ENCODE measurements around the gene KCNJ4.
"Not testable (repeated sequence)": the region's sequence is repeated elsewhere in the genome, so short reads cannot be mapped to it uniquely, and the experiment has no call there.

Gene KCNJ4

DNA sequence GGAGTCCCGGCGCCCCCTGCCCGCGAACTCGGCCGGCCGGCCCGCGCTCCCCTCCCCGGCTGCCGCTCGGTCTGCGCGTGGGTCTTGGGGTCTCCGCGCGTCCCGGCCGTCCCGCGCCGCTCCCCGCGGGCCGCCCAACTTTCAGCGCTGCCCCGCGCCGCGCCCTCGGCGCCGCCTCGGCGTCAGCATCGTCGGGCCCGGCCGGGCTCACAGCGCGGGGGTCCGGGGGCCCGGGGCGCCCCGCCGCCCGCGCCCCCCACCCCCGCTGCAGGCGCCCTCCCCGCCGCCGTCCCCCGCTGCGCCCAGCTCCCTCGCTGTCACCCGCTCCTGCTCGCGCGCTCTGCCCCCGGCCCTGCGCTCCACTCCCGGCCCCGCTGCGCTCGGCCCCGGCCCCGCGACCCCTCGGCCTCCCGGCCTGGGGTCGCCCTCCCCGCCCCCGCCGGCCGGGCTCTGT lies at the start of gene KCNJ4:
Gene KCNJ4, minus strand, starts transcription at position 124 of the 454 bp plus-strand sequence. CDS start 27,067 bp downstream, outside the sequence.
- DNase-seq = no peak

DNA sequence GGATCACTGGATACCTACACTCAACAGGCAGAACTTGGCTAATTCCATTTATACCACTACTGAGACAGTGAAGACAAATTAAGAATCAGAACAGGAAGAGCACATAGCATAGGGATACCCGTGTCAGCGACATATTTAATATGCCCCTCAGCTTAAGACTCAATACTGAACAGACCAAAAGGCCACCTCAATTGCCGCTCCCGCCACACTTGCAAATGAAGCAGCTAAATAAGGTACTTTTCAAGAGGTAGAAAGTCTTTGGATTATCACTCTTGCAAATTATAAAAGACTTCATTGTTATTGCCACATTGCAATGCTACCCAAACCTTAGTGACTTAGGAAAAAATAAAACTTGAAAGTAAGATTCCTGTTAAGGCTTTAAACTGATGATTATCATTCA lies 48.0 kb upstream of the KCNJ4 start:
- DNase-seq = no peak

DNA sequence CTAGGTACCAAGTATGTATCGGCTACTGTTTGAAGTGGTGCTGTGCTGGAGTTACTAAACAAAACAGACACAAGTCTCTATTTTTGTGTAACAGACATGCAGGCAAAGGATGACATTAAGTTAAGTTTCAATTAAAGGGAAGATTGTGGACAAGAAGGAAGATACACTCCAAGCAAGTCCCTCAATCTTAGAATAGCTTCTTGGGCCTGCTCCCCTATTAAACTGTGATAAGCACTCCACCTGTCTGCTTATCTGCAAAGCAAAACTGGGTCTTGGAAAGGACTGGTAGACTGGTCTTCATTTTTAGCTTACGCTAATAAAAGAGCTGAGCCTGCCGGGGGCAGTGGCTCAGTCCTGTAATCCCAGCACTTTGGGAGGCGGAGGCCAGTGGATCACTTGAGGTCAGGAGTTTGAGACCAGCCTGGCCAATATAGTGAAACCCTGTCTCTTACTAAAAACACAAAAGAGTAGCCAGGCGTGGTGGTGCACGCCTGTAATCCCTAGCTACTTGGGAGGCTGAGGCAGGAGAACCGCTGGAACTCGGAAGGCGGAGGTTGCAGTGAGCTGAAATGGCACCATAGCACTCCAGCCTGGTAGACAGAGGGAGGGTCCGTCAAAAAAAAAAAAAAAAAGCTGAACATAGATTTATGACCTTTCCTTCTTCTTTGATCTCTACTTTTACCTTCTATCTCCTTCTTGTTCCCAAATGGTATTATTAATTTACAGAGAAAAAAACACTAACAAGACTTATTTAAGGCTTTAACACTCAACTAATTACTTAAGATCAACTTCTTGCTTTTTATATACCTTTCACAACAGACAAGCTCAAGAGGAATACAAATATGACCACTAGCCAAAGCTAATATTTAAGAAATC lies 47.0 kb upstream of the KCNJ4 start:
- no peak for DNase-seq

DNA sequence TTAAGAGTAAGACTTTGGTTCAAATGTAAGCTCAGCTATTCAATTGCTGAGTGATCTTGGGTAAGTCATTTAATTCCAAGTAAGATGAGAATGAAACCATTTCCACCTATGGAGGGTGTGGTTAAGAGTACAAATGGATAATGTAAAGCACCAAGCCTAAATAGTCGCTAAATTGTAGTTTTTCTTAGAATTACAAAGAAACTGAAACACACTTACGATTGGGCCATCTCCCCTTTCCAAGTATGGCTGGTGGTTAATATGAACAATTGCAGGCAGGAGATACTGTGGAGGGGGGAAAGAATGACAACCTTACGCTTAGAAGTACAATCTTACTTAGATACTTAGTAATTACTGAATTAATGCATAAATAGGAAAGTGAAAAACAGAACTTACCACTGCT lies 42.9 kb upstream of the KCNJ4 start:
- no peak for DNase-seq

DNA sequence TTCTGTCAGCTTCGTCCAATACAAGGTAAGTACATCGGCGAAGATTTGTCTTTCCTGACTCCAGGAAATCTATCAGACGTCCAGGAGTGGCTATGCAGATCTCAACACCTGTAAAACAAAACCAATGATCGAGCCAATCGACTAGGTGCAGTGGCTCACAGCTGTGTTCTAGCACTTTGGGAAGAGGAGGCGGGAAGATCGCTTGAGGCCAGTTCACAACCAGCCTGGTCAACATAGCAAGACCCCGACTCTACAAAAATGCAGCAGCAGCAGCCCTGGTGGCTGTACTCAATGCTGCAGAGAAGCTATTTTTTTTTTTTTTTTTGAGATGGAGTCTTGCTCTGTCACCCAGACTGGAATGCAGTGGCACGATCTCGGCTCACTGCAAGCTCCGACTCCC lies 39.9 kb upstream of the KCNJ4 start:
- no peak for DNase-seq

DNA sequence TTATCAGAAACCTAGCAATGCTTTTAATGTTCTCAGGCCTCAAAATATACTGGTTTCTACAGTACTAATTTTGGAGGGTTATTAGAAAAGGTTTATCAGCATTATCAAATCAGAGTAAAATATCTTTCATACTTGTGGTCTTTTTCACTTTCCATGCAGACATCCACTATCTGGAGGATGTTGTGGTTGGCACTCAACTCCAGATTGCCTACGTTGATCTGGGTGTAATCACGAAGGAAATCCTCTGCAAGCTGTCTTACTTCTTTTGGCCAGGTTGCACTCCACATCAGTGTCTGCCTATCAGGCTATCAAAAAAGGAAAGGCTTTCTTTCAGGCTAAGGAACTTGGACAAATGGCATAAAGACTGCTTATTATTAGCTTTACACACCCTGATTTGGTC lies 39.5 kb upstream of the KCNJ4 start:
- DNase-seq = no peak

DNA sequence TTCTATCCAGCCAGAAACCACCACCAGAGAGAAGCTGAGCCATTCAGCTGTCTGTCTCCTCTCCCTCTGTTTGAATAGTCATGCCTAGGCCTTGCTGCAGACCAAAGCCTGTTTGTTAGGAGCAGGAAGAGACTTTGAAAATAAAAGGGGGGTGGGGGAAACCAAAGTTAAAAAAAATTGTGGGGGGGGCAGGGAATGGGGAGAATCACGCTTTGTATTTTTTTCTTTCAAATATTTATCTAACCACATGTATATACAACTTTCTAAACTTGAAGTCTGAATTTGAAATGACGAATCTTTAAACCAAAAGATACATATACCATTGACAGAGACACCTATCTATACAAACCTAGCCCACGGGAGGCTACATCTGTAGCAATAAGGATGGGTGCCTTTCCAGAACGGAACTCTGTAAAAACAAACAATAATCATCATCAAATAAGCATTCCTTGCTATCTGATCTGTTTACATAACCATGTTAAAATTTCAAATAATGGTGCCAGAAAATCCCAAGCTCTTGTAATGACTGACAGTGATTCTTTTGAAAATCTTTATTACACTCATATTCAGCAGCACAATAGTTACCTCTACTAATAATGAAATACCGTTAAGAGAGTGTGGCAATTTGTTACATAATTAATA lies 36.8 kb upstream of the KCNJ4 start:
- DNase-seq = no peak

DNA sequence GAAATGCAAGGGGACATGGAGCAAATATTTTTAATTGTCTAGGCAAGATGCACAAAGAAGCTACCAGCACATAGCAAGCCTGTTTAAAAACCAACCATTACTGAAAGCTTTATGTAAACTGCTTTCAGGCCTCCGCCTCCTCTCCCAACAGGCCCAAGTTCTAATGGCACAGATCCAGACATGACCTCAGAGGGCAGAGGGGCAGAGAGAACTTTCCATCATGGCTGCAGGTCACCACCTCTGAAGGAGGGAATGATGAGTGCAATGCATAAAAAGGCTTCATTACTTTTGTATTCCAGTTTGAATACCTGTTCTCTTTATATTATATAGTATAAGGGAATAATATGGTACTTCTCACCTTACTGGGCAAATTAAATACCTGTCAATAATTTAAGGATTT lies 35.9 kb upstream of the KCNJ4 start:
- no peak for DNase-seq

DNA sequence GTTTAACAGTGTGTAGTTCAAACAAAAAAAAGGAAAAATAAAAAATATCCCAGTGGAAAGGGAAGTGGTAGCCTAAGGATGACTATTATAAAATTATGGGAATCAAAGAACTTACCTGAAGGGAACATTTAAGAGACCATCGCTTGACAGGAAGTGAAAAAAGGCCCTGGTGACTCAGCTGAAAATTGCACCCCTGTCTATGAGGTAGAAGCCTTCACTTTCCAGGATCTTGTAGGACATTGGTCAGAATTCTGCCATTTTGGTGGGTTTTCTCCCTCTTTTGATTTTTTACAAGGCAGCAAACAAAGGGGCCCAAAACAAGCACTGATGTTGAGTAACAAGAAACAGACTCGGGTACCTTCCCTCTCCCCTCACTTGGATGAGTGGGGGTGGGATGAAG lies 35.5 kb upstream of the KCNJ4 start:
- no peak for DNase-seq

DNA sequence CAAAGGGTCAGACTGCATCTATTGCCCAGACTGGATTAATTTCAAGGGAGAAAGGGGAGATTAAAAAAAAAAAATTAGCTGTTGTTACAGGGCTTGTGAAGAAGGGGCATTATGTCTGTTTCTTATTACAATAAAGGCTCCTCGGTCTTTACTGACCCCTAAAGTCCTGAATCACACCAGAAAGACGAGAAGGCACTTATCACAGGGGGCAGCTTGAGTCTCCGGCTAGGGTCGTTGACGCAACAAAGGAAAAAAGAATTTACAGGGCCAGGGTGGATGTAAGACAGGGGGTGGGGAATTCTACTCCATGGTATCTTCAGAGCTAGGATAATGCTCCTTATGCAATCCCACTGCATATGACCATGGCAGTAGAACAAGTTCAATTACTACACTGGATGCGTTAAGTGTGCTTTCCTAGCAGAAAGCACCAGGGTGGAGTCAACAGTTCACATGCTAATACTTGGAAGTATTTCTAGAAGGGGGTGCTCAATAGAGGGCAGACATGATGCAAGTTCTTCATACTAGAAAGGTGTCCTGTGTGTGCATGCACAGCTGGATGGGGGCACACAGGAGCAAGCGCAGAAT lies 34.7 kb upstream of the KCNJ4 start:
- no peak for DNase-seq

DNA sequence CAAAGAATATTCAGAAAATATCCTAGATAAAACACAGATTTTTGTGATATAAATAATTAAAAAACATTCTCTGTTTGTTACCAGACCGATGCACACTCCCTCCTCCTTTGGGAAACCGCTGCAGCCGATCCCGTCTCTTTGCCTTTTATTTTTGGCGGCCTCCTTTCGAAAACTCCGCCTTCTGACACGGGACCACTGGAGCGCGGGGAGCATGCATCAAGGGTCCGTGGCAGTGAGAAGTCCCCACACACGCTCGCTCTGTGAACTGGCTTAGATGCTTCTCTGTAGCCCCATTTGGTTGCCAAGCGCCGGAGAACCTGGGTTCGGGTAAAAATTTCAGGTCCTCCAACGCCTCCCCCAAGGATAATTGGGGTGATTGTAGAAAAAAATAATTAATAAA lies 34.1 kb upstream of the KCNJ4 start:
- DNase-seq = no peak

DNA sequence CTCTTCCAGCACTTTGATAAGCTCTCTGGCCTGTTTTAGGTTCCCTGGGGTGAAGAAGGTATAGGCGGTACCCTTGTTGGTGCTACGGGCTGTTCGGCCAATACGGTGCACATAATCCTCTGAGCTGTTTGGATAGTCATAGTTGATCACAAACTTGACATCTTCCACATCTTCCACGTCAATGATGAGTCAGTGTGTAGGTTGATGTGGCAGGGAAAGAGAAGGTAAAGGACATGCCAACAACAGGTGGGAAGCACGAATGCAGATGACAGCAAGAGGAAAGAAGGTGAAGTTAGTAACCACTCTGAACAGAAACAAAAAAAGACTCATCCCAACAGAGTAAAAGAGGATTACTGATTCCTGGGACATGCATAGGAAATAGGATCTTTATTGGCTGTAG lies 32.9 kb upstream of the KCNJ4 start:
- DNase-seq = no peak

DNA sequence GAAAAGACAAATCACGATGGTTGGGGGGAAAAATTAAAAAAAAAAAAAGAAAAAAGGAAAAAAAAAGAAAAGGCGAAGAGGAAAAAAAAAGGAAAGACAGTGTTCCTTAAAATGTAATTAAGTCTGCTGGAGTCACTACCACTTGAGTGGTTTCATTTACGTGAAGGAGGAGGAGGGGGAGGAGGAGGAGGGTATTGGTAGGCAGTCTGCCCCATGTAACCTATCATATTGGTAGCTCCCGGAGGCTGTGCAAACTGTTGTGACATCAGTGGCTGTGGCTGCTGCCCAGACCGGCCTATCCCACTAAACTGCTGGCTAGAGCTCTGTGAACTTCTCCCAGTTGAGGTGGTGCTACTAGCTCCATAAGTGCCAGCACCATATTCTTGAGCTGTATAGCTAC lies 30.8 kb upstream of the KCNJ4 start:
- no peak for DNase-seq

DNA sequence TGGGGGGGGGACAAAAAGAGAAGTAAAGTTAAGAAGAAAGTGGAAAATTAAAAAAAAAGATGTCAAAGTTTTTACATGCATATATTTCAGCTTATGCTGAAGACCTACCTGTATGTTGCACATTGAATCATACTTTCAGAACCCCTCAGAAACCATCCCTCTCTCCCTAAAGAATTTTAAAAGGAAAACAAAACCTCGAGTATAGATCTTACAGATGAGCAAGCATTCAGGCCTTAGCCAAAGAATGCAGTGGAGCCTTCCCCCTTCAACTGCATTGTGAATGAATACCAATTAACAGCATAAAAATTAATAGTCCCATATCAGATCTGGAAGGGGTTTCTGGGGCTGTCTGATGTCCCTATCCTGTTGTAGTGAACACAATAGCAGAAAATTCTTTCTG lies 29.2 kb upstream of the KCNJ4 start:
- no peak for DNase-seq

DNA sequence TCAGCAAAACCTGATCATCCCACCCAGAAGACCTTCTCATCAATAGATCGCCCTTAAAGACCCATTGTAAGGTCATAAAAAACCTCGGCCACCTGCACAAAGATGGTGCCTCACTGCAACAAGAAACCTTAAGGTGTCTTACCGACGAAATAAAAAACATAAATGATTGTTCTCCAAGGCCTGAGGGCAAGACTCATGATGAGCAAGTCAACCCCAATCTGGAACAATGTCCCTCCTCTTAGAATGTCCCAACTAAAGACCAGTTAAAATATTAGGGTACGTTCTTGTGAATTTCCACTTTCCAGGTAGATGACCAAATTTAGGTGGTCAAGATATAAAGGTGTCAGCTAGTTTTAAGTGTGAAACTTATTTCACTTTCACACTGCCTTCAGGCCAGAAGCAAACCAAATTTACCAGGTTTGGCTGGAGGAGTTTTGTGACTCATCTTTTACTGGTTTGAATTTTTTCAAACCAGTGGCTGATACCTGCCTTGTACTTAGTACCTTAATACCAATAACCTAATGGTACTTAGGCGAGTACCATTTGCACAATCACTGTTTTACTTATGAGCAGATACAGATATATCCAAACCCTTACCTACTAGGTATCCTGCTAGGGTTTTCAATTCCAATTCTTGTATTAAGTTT lies 27.8 kb upstream of the KCNJ4 start:
- DNase-seq = no peak

DNA sequence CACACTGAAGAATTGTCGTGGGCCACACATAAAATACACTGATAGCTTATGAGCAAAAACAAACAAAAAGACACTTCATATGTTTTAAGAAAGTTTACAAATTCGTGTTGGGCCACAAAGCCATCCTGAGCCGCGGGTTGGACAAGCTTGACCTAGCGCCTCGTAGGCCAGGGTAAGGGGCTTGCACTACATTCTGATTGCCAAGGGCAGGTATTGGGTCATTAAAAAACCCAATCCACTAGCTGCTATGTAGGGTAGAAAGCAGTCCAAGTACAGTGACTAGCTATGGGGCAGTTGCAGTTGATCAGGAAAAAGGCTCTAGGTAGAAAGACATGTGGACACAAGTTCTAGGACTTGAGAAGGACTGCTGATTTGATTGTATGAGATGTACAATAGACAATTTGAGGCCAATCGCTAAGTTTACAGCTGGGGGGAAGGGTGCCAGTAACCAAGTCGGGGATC lies 26.9 kb upstream of the KCNJ4 start:
- no peak for DNase-seq

DNA sequence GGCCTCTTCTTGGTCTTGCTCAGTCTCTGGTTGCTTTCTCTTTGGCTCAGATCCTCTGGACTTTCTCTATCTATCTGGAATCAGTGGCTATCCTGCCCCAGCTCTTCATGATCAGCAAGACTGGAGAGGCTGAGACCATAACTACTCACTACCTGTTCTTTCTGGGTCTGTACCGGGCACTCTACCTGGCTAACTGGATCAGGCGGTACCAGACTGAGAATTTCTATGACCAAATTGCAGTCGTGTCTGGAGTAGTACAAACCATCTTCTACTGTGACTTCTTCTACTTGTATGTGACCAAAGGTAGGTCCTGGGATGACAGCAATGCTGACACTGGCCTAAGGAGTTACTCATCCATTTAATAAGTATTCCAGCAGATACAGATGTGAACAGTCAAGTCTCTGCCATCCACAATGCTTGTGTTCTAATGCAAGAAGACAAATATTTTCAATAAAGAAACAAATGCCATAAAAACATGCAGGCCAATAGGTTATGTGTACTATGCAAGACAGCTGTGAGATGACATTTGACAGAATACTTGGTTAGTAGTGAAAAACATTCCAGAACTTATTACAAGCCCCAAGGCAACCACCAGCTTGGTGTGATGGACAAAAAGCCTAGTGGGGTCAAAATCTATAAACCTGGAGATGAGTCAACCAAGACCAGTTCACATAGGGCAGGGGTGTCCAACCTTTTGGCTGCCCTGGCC lies 26.3 kb upstream of the KCNJ4 start:
- no peak for DNase-seq

DNA sequence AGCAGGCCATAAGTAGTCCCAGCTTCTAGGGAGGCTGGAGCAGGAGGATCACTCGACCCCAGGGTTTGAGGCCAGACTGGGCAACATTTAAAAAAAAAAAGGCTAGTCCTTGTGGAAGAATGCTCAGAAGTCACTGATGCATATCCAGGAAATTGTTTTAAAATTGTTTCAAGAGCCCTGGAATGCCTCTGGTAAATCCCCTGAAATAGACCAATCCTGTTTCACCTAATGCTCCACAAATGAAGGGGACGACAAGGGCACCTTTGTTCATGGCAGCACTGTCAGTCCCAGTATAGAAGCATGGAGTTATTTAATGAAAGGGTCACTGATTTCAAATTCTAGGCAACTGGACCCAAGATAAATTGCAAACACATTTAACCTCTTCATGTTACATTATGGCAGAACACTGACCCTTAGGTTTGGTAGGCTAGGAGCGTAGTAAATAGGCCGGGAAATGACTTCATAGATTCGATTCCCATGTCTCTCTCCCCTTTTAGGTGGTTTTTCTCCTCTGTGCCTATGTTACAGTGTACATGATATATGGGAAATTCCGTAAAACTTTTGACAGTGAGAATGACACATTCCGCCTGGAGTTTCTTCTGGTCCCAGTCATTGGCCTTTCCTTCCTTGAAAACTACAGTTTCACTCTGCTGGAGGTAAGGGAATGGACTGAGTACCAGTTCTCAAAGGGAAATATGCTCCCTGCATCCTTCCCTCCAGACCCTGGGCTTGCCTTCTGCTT lies 24.3 kb upstream of the KCNJ4 start:
- DNase-seq = no peak

DNA sequence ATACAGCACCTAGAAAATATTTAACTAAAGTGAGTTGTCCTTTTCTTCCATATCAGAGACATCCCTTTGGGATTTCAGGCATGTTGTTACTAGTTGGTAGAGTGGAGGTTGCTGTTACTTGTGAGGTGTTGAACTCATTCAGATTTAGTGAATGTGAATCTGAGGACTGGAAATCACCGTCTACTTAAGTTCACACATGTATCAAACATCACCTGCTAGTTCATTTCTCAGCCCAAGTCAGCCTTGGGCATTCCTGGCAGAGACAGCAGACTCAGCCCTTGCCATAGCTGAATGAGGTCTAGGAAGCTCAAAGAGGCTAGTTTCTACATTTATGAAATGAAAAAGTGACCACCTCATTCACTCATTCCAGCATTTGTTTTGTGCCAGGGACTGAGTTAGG lies 22.6 kb upstream of the KCNJ4 start:
- DNase-seq = no peak

DNA sequence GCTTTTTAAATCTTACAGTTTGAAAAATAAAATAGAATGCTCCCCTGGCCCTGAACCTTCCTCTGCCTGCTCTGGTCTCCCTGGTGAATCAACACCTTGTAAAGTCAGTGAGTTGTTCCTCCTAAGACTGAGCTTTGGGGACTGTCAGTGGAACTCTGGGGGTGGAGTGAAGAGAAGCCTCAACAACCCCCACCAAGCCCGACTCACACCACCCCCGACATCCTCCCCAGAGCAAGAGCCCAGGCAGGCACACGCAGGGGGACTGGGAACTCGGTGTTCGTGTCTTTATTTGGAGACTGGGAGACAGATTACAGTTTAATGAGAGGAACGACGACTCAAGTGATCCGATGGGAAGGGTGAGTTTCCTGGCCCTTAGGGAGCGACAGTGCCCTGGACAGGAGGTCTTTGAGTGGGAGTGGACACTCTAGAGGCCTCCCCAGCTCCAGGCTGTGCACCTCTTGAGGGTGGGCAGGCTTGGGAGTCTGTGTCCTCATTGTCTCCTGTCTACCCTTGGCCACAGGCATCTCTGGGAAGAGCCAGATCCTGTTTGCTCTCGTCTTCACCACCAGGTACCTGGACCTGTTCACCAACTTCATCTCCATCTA lies 19.1 kb upstream of the KCNJ4 start:
- DNase-seq = no peak

DNA sequence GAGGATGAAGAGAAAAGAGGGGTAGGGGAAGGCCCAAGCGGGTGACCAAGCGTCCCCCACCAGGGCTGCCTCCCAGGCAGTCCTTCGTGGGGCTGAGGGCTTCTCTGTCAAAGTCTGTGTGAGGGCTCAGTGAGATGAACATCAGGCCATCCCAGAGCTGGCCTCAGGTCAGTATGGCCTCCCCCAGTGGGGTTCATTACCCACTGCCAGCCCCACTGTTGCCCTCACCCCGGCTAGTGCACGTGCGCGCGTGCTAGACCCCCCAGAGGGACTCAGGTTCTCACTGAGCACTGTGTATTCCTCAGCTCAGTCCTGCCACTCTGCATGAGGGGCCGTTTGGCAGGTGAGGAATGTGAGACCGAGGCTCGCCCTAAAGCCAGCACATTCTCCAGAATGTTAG lies 16.2 kb upstream of the KCNJ4 start:
- DNase-seq = no peak

DNA sequence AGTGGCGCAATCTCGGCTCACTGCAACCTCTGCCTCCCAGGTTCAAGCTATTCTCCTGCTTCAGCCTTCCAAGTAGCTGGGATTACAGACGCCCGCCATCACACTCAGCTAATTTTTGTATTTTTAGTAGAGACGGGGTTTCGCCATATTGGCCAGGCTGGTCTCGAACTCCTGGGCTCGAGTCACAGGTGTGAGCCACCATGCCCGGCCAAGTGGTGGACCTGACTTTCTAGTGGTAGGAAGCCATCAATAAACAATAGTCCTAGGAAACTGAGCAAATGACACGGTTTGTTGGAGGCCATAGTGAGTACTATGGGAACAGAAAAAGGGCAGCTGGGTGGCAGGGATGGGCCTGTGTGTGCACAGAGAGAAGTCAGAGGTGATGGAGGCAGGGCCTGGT lies 15.2 kb upstream of the KCNJ4 start:
- DNase-seq = not testable (repeated sequence)

Measured in DMS153 (cell line).